Mucosa of stomach (tissue), 1 donor: ENCODE data around the gene ZNF185.

Source experiments
- H3K27me3 ChIP-seq: one replicate; pipeline ENCODE4 v1.7.0; 2013; ENCODE audit warnings: mild to moderate bottlenecking, low read length; ENCODE audit not compliant: control insufficient read depth, insufficient read depth
- H3K36me3 ChIP-seq: one replicate; pipeline ENCODE4 v1.7.0; 2013; ENCODE audit warnings: low read length; ENCODE audit not compliant: control insufficient read depth, insufficient read depth
- H3K4me1 ChIP-seq: one replicate; pipeline ENCODE4 v1.7.0; 2013; ENCODE audit warnings: mild to moderate bottlenecking, low read length; ENCODE audit not compliant: control insufficient read depth, insufficient read depth
- H3K4me3 ChIP-seq: one replicate; pipeline ENCODE4 v1.7.0; 2013; ENCODE audit warnings: low read length
- H3K9ac ChIP-seq: one replicate; pipeline ENCODE4 v1.7.0; 2013; ENCODE audit warnings: mild to moderate bottlenecking, low read length, moderate library complexity
- H3K9me3 ChIP-seq: one replicate; pipeline ENCODE4 v1.7.0; 2013; ENCODE audit warnings: mild to moderate bottlenecking, low read length, moderate library complexity; ENCODE audit not compliant: control insufficient read depth
- donor health status: Pancreatic carcinoma.

ZNF185 gene

GRCh38 chrX:152898442-152898841, 575 bp downstream of the ZNF185 start:
- Histone ChIP-seq H3K4me1 (peaks cover 37% of the 10 kb centered on the region), H3K9ac (no peak overlapping the region), H3K4me3 (no peak overlapping the region), H3K36me3 (no peaks in the 10 kb centered on the region), H3K9me3 (no peaks in the 10 kb centered on the region), H3K27me3 (no peaks in the 10 kb centered on the region)

GRCh38 chrX:152899111-152899873, 1.4 kb downstream of the ZNF185 start:
- peaks cover 34% of the 10 kb centered on the region for H3K4me1 ChIP-seq
- no peaks in the 10 kb centered on the region for H3K9me3 ChIP-seq
- H3K27me3 ChIP-seq, result no peaks in the 10 kb centered on the region
- no peak overlapping the region for H3K4me3 ChIP-seq
- no peak overlapping the region for H3K9ac ChIP-seq
- H3K36me3 ChIP-seq, result no peaks in the 10 kb centered on the region

GRCh38 chrX:152899874-152900719, 2.2 kb downstream of the ZNF185 start:
- Histone ChIP-seq H3K4me3 (no peak overlapping the region), H3K4me1 (peaks cover 26% of the 10 kb centered on the region), H3K27me3 (no peaks in the 10 kb centered on the region), H3K9me3 (no peaks in the 10 kb centered on the region), H3K9ac (no peak overlapping the region), H3K36me3 (no peaks in the 10 kb centered on the region)

- Histone ChIP-seq H3K4me3 (no peak overlapping the region), H3K36me3 (no peaks in the 10 kb centered on the region), H3K9ac (no peak overlapping the region), H3K27me3 (no peaks in the 10 kb centered on the region), H3K9me3 (no peaks in the 10 kb centered on the region), H3K4me1 (peaks cover 19% of the 10 kb centered on the region)
Observed at GRCh38 chrX:152900937-152901445, 3.1 kb downstream of the ZNF185 start.

- H3K9ac ChIP-seq, result no peak overlapping the region
- no peak overlapping the region for H3K4me3 ChIP-seq
- peaks cover 9% of the 10 kb centered on the region for H3K4me1 ChIP-seq
- no peaks in the 10 kb centered on the region for H3K27me3 ChIP-seq
- H3K9me3 ChIP-seq, result no peaks in the 10 kb centered on the region
- no peaks in the 10 kb centered on the region for H3K36me3 ChIP-seq
Observed at GRCh38 chrX:152901816-152902501, 4.1 kb downstream of the ZNF185 start.

- H3K36me3 ChIP-seq, result no peaks in the 10 kb centered on the region
- H3K4me3 ChIP-seq, result no peak overlapping the region
- no peaks in the 10 kb centered on the region for H3K9me3 ChIP-seq
- H3K4me1 ChIP-seq, result peaks cover 7% of the 10 kb centered on the region
- H3K9ac ChIP-seq, result no peak overlapping the region
- H3K27me3 ChIP-seq, result no peaks in the 10 kb centered on the region
Observed at GRCh38 chrX:152902502-152902820, 4.6 kb downstream of the ZNF185 start.

- Histone ChIP-seq H3K9me3 (no peaks in the 10 kb centered on the region), H3K9ac (no peak overlapping the region), H3K36me3 (no peaks in the 10 kb centered on the region), H3K27me3 (no peaks in the 10 kb centered on the region), H3K4me3 (no peak overlapping the region), H3K4me1 (peaks cover 2% of the 10 kb centered on the region)
Observed at GRCh38 chrX:152903589-152903988, 5.7 kb downstream of the ZNF185 start.

- H3K36me3 ChIP-seq, result no peaks in the 10 kb centered on the region
- no peak overlapping the region for H3K9ac ChIP-seq
- H3K4me1 ChIP-seq, result no peaks in the 10 kb centered on the region
- H3K4me3 ChIP-seq, result no peak overlapping the region
- no peaks in the 10 kb centered on the region for H3K27me3 ChIP-seq
- H3K9me3 ChIP-seq, result no peaks in the 10 kb centered on the region
Observed at GRCh38 chrX:152904151-152905080, 6.5 kb downstream of the ZNF185 start.

GRCh38 chrX:152905081-152905420, 7.2 kb downstream of the ZNF185 start:
- no peaks in the 10 kb centered on the region for H3K27me3 ChIP-seq

GRCh38 chrX:152907084-152907651, 9.3 kb downstream of the ZNF185 start:
- H3K9ac ChIP-seq, result no peak overlapping the region
- no peaks in the 10 kb centered on the region for H3K36me3 ChIP-seq
- no peaks in the 10 kb centered on the region for H3K27me3 ChIP-seq
- no peaks in the 10 kb centered on the region for H3K4me1 ChIP-seq
- H3K9me3 ChIP-seq, result no peaks in the 10 kb centered on the region
- no peak overlapping the region for H3K4me3 ChIP-seq

More at GRCh38 chrX:152905081-152905420, 7.2 kb downstream of the ZNF185 start:
- H3K9me3 ChIP-seq, result no peaks in the 10 kb centered on the region
- no peaks in the 10 kb centered on the region for H3K4me1 ChIP-seq
- no peaks in the 10 kb centered on the region for H3K36me3 ChIP-seq
- H3K4me3 ChIP-seq, result no peak overlapping the region
- H3K9ac ChIP-seq, result no peak overlapping the region

- no peaks in the 10 kb centered on the region for H3K36me3 ChIP-seq
- H3K9me3 ChIP-seq, result no peaks in the 10 kb centered on the region
- no peaks in the 10 kb centered on the region for H3K4me1 ChIP-seq
- H3K27me3 ChIP-seq, result no peaks in the 10 kb centered on the region
- no peak overlapping the region for H3K9ac ChIP-seq
- no peak overlapping the region for H3K4me3 ChIP-seq
Observed at GRCh38 chrX:152908486-152908885, 10.6 kb downstream of the ZNF185 start.
